HG03354 (cell line): ENCODE data around the gene HMX3.
"Not testable (repeated sequence)": the region's sequence is repeated elsewhere in the genome, so short reads cannot be mapped to it uniquely, and the experiment has no call there.

ENCODE experiments used
- ATAC-seq: cut with Tn5 transposase; IDR thresholded peaks from one replicate; pipeline ENCODE4 v1.9.1; 2021; ENCODE audit warnings: mild to moderate bottlenecking; ENCODE audit not compliant: unreplicated experiment, poor library complexity, severe bottlenecking

HMX3 gene

GRCh38 chr10:123165445-123166072 lies 29.8 kb downstream of the HMX3 start:
- ATAC-seq = no peak

GRCh38 chr10:123166618-123167017 lies 30.8 kb downstream of the HMX3 start:
- ATAC-seq = no peak

- no peak for ATAC-seq
Measured at GRCh38 chr10:123170961-123171360, 35.2 kb downstream of the HMX3 start.

GRCh38 chr10:123171616-123172015 lies 35.8 kb downstream of the HMX3 start:
- ATAC-seq = not testable (repeated sequence)

GRCh38 chr10:123175389-123176387 lies 39.9 kb downstream of the HMX3 start:
- ATAC-seq = no peak

GRCh38 chr10:123178390-123178789 lies 42.6 kb downstream of the HMX3 start:
- not testable (repeated sequence) for ATAC-seq

- ATAC-seq = no peak
Measured at GRCh38 chr10:123180101-123181090, 44.6 kb downstream of the HMX3 start.

- no peak for ATAC-seq
Measured at GRCh38 chr10:123183724-123184123, 48.0 kb downstream of the HMX3 start.

- ATAC-seq = no peak
Measured at GRCh38 chr10:123187781-123188180, 52.0 kb downstream of the HMX3 start.
